HepG2 (cell line): ENCODE measurements around the gene SHMT1. TPM values are rescaled to one million over a fixed set of nuclear protein-coding genes. Genes with fewer than 3 reads are reported as not detected.

ENCODE experiments used
- ATAC-seq: fragments of 200-7000 bp; cut with Tn5 transposase; 3 replicates; pipeline ENCODE4 v1.9.1; 2020; ENCODE audit warnings: mild to moderate bottlenecking, moderate library complexity
- BruUV-seq: library from RNA; stranded (reverse); fragments of 400-500 nt; replicated peaks from 2 replicates; lab custom pipeline; 2021; lab: Mats Ljungman, UMichigan
- CTCF ChIA-PET: fragments of 300-600 bp; formaldehyde crosslinking; extraction: SDS; loops from one replicate; lab custom pipeline; 2021; ENCODE audit warnings: low total read pairs, inconsistent platforms, low intra/inter-chr PET ratio; lab: Yijun Ruan, JAX
- POLR2A ChIA-PET: fragments of 350-600 bp; sonication (Branson Sonifier 250); formaldehyde crosslinking; loops from one replicate; lab custom pipeline; 2020; ENCODE audit warnings: antibody characterized with exemption, inconsistent platforms; lab: Yijun Ruan, JAX
- DNase-seq: peaks from one replicate; pipeline ENCODE4 v3.0.0-alpha.2; 2015; ENCODE audit warnings: low spot score
- FAIRE-seq: peaks from 3 replicates; lab custom pipeline; 2011; peaks lifted over from hg19 to GRCh38; lab: Jason Lieb, UNC
- H2AFZ ChIP-seq: one replicate; pipeline ENCODE4 v1.6.1; 2011; ENCODE audit warnings: low read length, inconsistent platforms
- H3K27ac ChIP-seq: fragments of 300-600 bp; 3 replicates; pipeline ENCODE4 v1.8.0; 2011; ENCODE audit warnings: mixed run types, mild to moderate bottlenecking, mixed read lengths, low read length, inconsistent platforms; ENCODE audit not compliant: insufficient read depth; ENCODE audit errors: extremely low read length
- H3K27me3 ChIP-seq, 2 experiments: fragments of 200-600 bp in 1 of 2; 2 replicates in 1 of 2; 3 replicates in 1 of 2; pipeline versions ENCODE4 v1.6.0 to v1.8.0; 2011; ENCODE audit warnings: low read length in 2 of 2, mild to moderate bottlenecking in 2 of 2, moderate library complexity in 2 of 2, inconsistent platforms in 1 of 2; ENCODE audit not compliant: insufficient read depth in 2 of 2, control insufficient read depth in 1 of 2
- H3K36me3 ChIP-seq, 2 experiments: fragments of 200-600 bp in 1 of 2; replicated peaks in 1 of 2; 2 replicates in 1 of 2; 3 replicates in 1 of 2; pipeline versions ENCODE4 v1.5.1 to v1.8.0; 2011; ENCODE audit warnings: low read length in 2 of 2, inconsistent platforms in 1 of 2; ENCODE audit not compliant: insufficient read depth in 2 of 2, control insufficient read depth in 1 of 2
- H3K4me1 ChIP-seq: 2 replicates; pipeline ENCODE4 v1.5.1; 2012; ENCODE audit warnings: low read length, inconsistent platforms; ENCODE audit not compliant: insufficient read depth
- H3K4me2 ChIP-seq: 2 replicates; pipeline ENCODE4 v1.6.0; 2011; ENCODE audit warnings: low read depth, low read length, inconsistent platforms
- H3K4me3 ChIP-seq, 3 experiments: fragments of 200-600 bp in 1 of 3; sonication (generic), shearing (Covaris generic) in 1 of 3; replicated peaks in 1 of 3; 2 replicates each; pipeline ENCODE4 v1.5.1; 2011 to 2016; ENCODE audit warnings: low read length in 3 of 3, inconsistent platforms in 2 of 3, low read depth in 2 of 3, mild to moderate bottlenecking in 2 of 3, control low read depth in 1 of 3, mixed read lengths in 1 of 3; ENCODE audit not compliant: insufficient read depth in 1 of 3
- H3K79me2 ChIP-seq: one replicate; pipeline ENCODE4 v1.6.1; 2011; ENCODE audit warnings: low read length, inconsistent platforms; ENCODE audit not compliant: insufficient read depth
- H3K9ac ChIP-seq: 2 replicates; pipeline ENCODE4 v1.6.0; 2011; ENCODE audit warnings: mild to moderate bottlenecking, low read depth, low read length, inconsistent platforms; ENCODE audit not compliant: insufficient read depth
- H3K9me3 ChIP-seq: 2 replicates; pipeline ENCODE4 v1.5.1; 2012; ENCODE audit warnings: mild to moderate bottlenecking, low read length
- H4K20me1 ChIP-seq: 2 replicates; pipeline ENCODE4 v1.6.0; 2011; ENCODE audit warnings: inconsistent platforms, mild to moderate bottlenecking, low read length, moderate library complexity; ENCODE audit not compliant: insufficient read depth
- HMG20B ChIP-seq: conservative IDR thresholded peaks from 2 replicates; pipeline ENCODE4 v1.6.1; 2016; ENCODE audit warnings: missing genetic modification reagents, missing compliant biosample characterization
- HNF1B ChIP-seq: sonication (generic); formaldehyde crosslinking; IDR thresholded peaks from 2 replicates; pipeline ENCODE4 v1.5.1; 2020; ENCODE audit warnings: mild to moderate bottlenecking, moderate library complexity, missing genetic modification reagents
- KLF15 ChIP-seq: sonication (generic); formaldehyde crosslinking; IDR thresholded peaks from 2 replicates; pipeline ENCODE4 v1.8.1; 2023; ENCODE audit warnings: borderline replicate concordance, mild to moderate bottlenecking, inconsistent platforms, missing genetic modification reagents, mixed read lengths
- SMAD1 ChIP-seq: sonication (generic); formaldehyde crosslinking; IDR thresholded peaks from 2 replicates; pipeline ENCODE4 v1.4.0; 2020; ENCODE audit warnings: missing genetic modification reagents, low read depth, mild to moderate bottlenecking, borderline replicate concordance
- SPEN ChIP-seq: sonication (generic); formaldehyde crosslinking; IDR thresholded peaks from 2 replicates; pipeline ENCODE4 v1.5.1; 2020; ENCODE audit warnings: low read depth, mild to moderate bottlenecking, missing genetic modification reagents
- SYNCRIP ChIP-seq: fragments of 200-400 bp; formaldehyde crosslinking; IDR thresholded peaks from 2 replicates; pipeline ENCODE4 v1.6.1; 2018; ENCODE audit warnings: mild to moderate bottlenecking, low read depth, low read length; ENCODE audit not compliant: insufficient read depth
- ZMYM3 ChIP-seq: sonication (generic); formaldehyde crosslinking; IDR thresholded peaks from 2 replicates; pipeline ENCODE4 v1.5.1; 2020; ENCODE audit warnings: mild to moderate bottlenecking, missing genetic modification reagents
- ZNF354B ChIP-seq: sonication (generic); formaldehyde crosslinking; IDR thresholded peaks from 2 replicates; pipeline ENCODE4 v1.8.0; 2022; ENCODE audit warnings: mild to moderate bottlenecking, missing genetic modification reagents
- ZNF446 ChIP-seq: sonication (generic); formaldehyde crosslinking; IDR thresholded peaks from 2 replicates; pipeline ENCODE4 v1.5.0; 2020; ENCODE audit warnings: mild to moderate bottlenecking, missing genetic modification reagents
- ZNF619 ChIP-seq: sonication (generic); formaldehyde crosslinking; IDR thresholded peaks from 2 replicates; pipeline ENCODE4 v1.4.0; 2020; ENCODE audit warnings: mild to moderate bottlenecking, missing genetic modification reagents
- whole genome bisulfite sequencing: methylation state at CpG from one replicate; pipeline ENCODE4 v1.1.6; 2017; ENCODE audit warnings: low lambda C conversion rate; 5-methylcytosine and 5-hydroxymethylcytosine counted together
- in situ Hi-C: cut with HindIII; loops from 2 replicates; pipeline ENCODE4 v1.10.0; 2017; ENCODE audit warnings: low pct_unique_long_range_greater_than_20kb; ENCODE audit not compliant: extremely low pct_ligation_motif_present
- intact Hi-C: fragments of 100-400 bp; cut with micrococcal nuclease; formaldehyde crosslinking; loops from one replicate; pipeline ENCODE4 v1.10.0; 2022; ENCODE audit not compliant: unreplicated experiment
- polyA plus RNA-seq, 8 experiments: library from polyadenylated mRNA; depleted of rRNA in 3 of 8; stranded (reverse) in 7 of 8; unstranded in 1 of 8; fragments of >200 nt; fragmentation: Illumina TruSeq in 4 of 8; extraction: Trizol in 4 of 8; gene quantifications; 2 replicates each; pipeline versions ENCODE4 v1.2.1 to v1.2.3, GENCODE V29; 2011 to 2016; ENCODE audit warnings: low read depth in 4 of 8, missing spikeins in 1 of 8, mixed read lengths in 1 of 8; ENCODE audit not compliant: insufficient read depth in 1 of 8
- total RNA-seq, 5 experiments: library from RNA; depleted of rRNA; stranded (reverse); fragments of >200 nt; fragmentation: Illumina TruSeq; extraction: Trizol; gene quantifications; 2 replicates each; pipeline ENCODE4 v1.2.3, GENCODE V29; 2016; ENCODE audit warnings: low read depth in 1 of 5

Gene SHMT1
- total and polyA plus RNA-seq, 2 of the 13 experiments (the other 11 are each of a cell fraction or from before 2014, with no cell fraction given) = 21.3 to 48.8 TPM

- FAIRE-seq = no peak
- 80% methylated on average over 1 of the region's 2 CpGs for WGBS
- Histone ChIP-seq H3K27ac (no peak overlapping the region), H4K20me1 (no peaks in the 10 kb centered on the region), H3K79me2 (no peaks in the 10 kb centered on the region), H3K4me1 (no peaks in the 10 kb centered on the region), H3K27me3 (no peaks in the 10 kb centered on the region), H3K4me3 (no peak overlapping the region), H3K9ac (no peak overlapping the region), H3K36me3 (peaks cover 33 to 73% of the 10 kb centered on the region in 2 experiments), H3K4me2 (no peak overlapping the region), H3K9me3 (no peaks in the 10 kb centered on the region), H2AFZ (no peak overlapping the region)
- BruUV-seq = no TSS peak
- POLR2A ChIA-PET = no interaction called here
- no peak for ATAC-seq
- TF ChIP-seq SMAD1 (CRISPR knock-in tag) (no peak), ZNF354B (CRISPR knock-in tag) (no peak), ZNF619 (CRISPR knock-in tag) (no peak), ZNF446 (CRISPR knock-in tag) (no peak)
- intact Hi-C loops (no loop called here), in situ Hi-C loops (no loop called here)
- DNase-seq = no peak
- CTCF ChIA-PET = no interaction called here
Observed at GRCh38 chr17:18327093-18327492, 36.3 kb downstream of the SHMT1 start.

- TF ChIP-seq SYNCRIP (no peak), KLF15 (CRISPR knock-in tag) (no peak), HMG20B (CRISPR knock-in tag) (no peak), ZMYM3 (no peak), HNF1B (CRISPR knock-in tag) (no peak), SPEN (CRISPR knock-in tag) (no peak)
- no peak for ATAC-seq
- DNase-seq = no peak
- BruUV-seq = TSS peak; percentile 28
- intact Hi-C loops (no loop called here), in situ Hi-C loops (no loop called here)
- H3K9me3 ChIP-seq = no peaks in the 10 kb centered on the region
- H3K4me3 ChIP-seq = no peak overlapping the region
- peaks cover 33 to 72% of the 10 kb centered on the region in 2 experiments for H3K36me3 ChIP-seq
- no peak overlapping the region for H3K4me2 ChIP-seq
- FAIRE-seq = no peak
- no peaks in the 10 kb centered on the region for H3K79me2 ChIP-seq
- H2AFZ ChIP-seq = no peak overlapping the region
- ChIA-PET CTCF (no interaction called here), POLR2A (no interaction called here)
- 99% methylated on average over 5 of the region's 6 CpGs for WGBS
- H3K9ac ChIP-seq = no peak overlapping the region
- no peak overlapping the region for H3K27ac ChIP-seq
- H4K20me1 ChIP-seq = no peaks in the 10 kb centered on the region
- no peaks in the 10 kb centered on the region for H3K27me3 ChIP-seq
- H3K4me1 ChIP-seq = no peaks in the 10 kb centered on the region
Observed at GRCh38 chr17:18326572-18326971, 36.8 kb downstream of the SHMT1 start.
